Measurements from ENCODE around the gene CUX1. TPM values are rescaled to one million over a fixed set of nuclear protein-coding genes. Genes with fewer than 3 reads are reported as not detected.
A peak's percentile ranks its signal among the peaks of the same experiment; 100 is the strongest.

CUX1 gene
- total RNA-seq, 1 experiment from 2014 or later = 47.6 TPM

- CTCF ChIA-PET = interaction anchor here (0.6 to 1.2 kb wide), 2 partner anchors 9 to 10 kb away, joined by 3 read pairs; no protein-coding TSS in a partner anchor
- peaks cover 6% of the 10 kb centered on the region for H3K4me1 Mint-ChIP-seq (ENCODE audit: insufficient read depth, unreplicated experiment)
- DNase-seq (ENCODE audit: unreplicated experiment) = no peak
- H3K27me3 Mint-ChIP-seq (ENCODE audit: insufficient read depth, unreplicated experiment) = no peaks in the 10 kb centered on the region
- no peak for TF ChIP-seq CTCF (IDR thresholded peaks at IDR 0.05; ENCODE audit: unreplicated experiment)
- no TSS peak for BruUV-seq (replicated peaks)
- H3K36me3 Mint-ChIP-seq (ENCODE audit: insufficient read depth, unreplicated experiment) = no peaks in the 10 kb centered on the region
- intact Hi-C loops (cut with micrococcal nuclease) = no loop called here
- no peak overlapping the region for H3K27ac Mint-ChIP-seq (ENCODE audit: low read depth, unreplicated experiment)
- H3K9me3 Mint-ChIP-seq (ENCODE audit: unreplicated experiment) = no peaks in the 10 kb centered on the region
- POLR2A ChIA-PET = no interaction called here
- no peak overlapping the region for H3K4me3 Mint-ChIP-seq (ENCODE audit: unreplicated experiment)
Observed at GRCh38 chr7:102281785-102282184, 464.4 kb downstream of the CUX1 start.

GRCh38 chr7:102282465-102283362, 465.3 kb downstream of the CUX1 start:
- Mint-ChIP-seq H3K27ac (ENCODE audit: low read depth, unreplicated experiment) (no peak overlapping the region), H3K4me3 (ENCODE audit: unreplicated experiment) (no peak overlapping the region), H3K9me3 (ENCODE audit: unreplicated experiment) (no peaks in the 10 kb centered on the region), H3K36me3 (ENCODE audit: insufficient read depth, unreplicated experiment) (no peaks in the 10 kb centered on the region), H3K27me3 (ENCODE audit: insufficient read depth, unreplicated experiment) (no peaks in the 10 kb centered on the region), H3K4me1 (ENCODE audit: insufficient read depth, unreplicated experiment) (peaks cover 6% of the 10 kb centered on the region)
- intact Hi-C loops (cut with micrococcal nuclease) = no loop called here
- POLR2A ChIA-PET = interaction anchor here (1.0 kb wide), 1 partner anchor 114 kb away, joined by 5 read pairs; the partner anchor contains the start of gene PRKRIP1
- TF ChIP-seq CTCF (IDR thresholded peaks at IDR 0.05; ENCODE audit: unreplicated experiment) = no peak
- CTCF ChIA-PET = interaction anchor here (1.0 to 1.1 kb wide), 2 partner anchors 10 to 122 kb away, joined by 3 to 4 read pairs; no protein-coding TSS in a partner anchor
- DNase-seq (ENCODE audit: unreplicated experiment) = no peak
- no TSS peak for BruUV-seq (replicated peaks)

- BruUV-seq (replicated peaks) = TSS peak; percentile 47
- peaks cover 6% of the 10 kb centered on the region for H3K4me1 Mint-ChIP-seq (ENCODE audit: insufficient read depth, unreplicated experiment)
- no peaks in the 10 kb centered on the region for H3K27me3 Mint-ChIP-seq (ENCODE audit: insufficient read depth, unreplicated experiment)
- POLR2A ChIA-PET = no interaction called here
- no peaks in the 10 kb centered on the region for H3K9me3 Mint-ChIP-seq (ENCODE audit: unreplicated experiment)
- H3K27ac Mint-ChIP-seq (ENCODE audit: low read depth, unreplicated experiment) = no peak overlapping the region
- CTCF ChIA-PET = interaction anchor here (1.1 kb wide), 1 partner anchor 121 kb away, joined by 3 read pairs; no protein-coding TSS in a partner anchor
- TF ChIP-seq CTCF (IDR thresholded peaks at IDR 0.05; ENCODE audit: unreplicated experiment) = no peak
- H3K36me3 Mint-ChIP-seq (ENCODE audit: insufficient read depth, unreplicated experiment) = no peaks in the 10 kb centered on the region
- no peak for DNase-seq (ENCODE audit: unreplicated experiment)
- no peak overlapping the region for H3K4me3 Mint-ChIP-seq (ENCODE audit: unreplicated experiment)
- intact Hi-C loops (cut with micrococcal nuclease) = no loop called here
Observed at GRCh38 chr7:102283477-102284189, 466.2 kb downstream of the CUX1 start.

- H3K27ac Mint-ChIP-seq (ENCODE audit: low read depth, unreplicated experiment) = no peak overlapping the region
- H3K36me3 Mint-ChIP-seq (ENCODE audit: insufficient read depth, unreplicated experiment) = no peaks in the 10 kb centered on the region
- intact Hi-C loops (cut with micrococcal nuclease) = no loop called here
- no peaks in the 10 kb centered on the region for H3K9me3 Mint-ChIP-seq (ENCODE audit: unreplicated experiment)
- peaks cover 6% of the 10 kb centered on the region for H3K4me1 Mint-ChIP-seq (ENCODE audit: insufficient read depth, unreplicated experiment)
- no peak for DNase-seq (ENCODE audit: unreplicated experiment)
- H3K4me3 Mint-ChIP-seq (ENCODE audit: unreplicated experiment) = no peak overlapping the region
- no peaks in the 10 kb centered on the region for H3K27me3 Mint-ChIP-seq (ENCODE audit: insufficient read depth, unreplicated experiment)
- POLR2A ChIA-PET = no interaction called here
- TF ChIP-seq CTCF (IDR thresholded peaks at IDR 0.05; ENCODE audit: unreplicated experiment) = no peak
- BruUV-seq (replicated peaks) = no TSS peak
- CTCF ChIA-PET = no interaction called here
Observed at GRCh38 chr7:102284399-102284798, 467.0 kb downstream of the CUX1 start.
